Measurements from ENCODE around the gene PPARD.

DNA sequence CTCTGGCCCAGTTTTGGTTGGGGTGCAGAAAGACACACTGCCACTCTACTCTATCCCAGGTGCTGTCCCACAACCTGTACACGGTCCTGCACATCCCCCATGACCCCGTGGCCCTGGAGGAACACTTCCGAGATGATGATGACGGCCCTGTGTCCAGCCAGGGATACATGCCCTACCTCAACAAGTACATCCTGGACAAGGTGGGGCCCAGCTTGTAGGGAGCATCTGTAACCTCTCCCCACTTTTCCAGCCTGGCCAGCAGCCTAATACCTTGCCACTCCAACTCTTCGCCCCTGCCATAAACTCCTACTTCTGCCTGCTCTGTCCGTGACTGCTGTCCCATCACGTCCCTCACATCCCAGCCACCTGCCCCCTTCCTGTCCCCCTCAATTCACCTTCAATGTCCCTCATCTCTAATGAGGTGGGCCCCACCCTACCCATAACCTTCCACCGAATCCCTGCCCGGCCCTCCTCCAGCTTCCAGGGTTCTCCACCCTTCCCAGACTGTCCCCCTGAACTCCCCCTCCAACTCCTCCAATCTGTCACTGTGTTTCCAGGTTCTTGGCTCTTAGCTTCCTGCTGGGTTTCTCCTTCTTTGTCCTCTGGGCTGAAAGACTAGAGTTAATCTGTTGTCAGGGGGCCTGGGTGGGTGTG is 32.6 kb upstream of the PPARD start:
- TF ChIP-seq CTCF (IDR thresholded peaks at IDR 0.05) (no peak), POLR2A (IDR thresholded peaks at IDR 0.05) (no peak)

Data from uterus (tissue), 2 donors.